Measurements from ENCODE around the gene INTS3. TPM values are rescaled to one million over a fixed set of nuclear protein-coding genes. Genes with fewer than 3 reads are reported as not detected.

INTS3 gene, protein sequence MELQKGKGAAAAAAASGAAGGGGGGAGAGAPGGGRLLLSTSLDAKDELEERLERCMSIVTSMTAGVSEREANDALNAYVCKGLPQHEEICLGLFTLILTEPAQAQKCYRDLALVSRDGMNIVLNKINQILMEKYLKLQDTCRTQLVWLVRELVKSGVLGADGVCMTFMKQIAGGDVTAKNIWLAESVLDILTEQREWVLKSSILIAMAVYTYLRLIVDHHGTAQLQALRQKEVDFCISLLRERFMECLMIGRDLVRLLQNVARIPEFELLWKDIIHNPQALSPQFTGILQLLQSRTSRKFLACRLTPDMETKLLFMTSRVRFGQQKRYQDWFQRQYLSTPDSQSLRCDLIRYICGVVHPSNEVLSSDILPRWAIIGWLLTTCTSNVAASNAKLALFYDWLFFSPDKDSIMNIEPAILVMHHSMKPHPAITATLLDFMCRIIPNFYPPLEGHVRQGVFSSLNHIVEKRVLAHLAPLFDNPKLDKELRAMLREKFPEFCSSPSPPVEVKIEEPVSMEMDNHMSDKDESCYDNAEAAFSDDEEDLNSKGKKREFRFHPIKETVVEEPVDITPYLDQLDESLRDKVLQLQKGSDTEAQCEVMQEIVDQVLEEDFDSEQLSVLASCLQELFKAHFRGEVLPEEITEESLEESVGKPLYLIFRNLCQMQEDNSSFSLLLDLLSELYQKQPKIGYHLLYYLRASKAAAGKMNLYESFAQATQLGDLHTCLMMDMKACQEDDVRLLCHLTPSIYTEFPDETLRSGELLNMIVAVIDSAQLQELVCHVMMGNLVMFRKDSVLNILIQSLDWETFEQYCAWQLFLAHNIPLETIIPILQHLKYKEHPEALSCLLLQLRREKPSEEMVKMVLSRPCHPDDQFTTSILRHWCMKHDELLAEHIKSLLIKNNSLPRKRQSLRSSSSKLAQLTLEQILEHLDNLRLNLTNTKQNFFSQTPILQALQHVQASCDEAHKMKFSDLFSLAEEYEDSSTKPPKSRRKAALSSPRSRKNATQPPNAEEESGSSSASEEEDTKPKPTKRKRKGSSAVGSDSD
- 72.3 TPM for total RNA-seq
- long read RNA-seq, full-length matches to known transcripts = 31 of 67 reads
- long read RNA-seq, partial matches to known transcripts = 24 of 67 reads
- long read RNA-seq, other reads (novel, unspliced or antisense) = 12 of 67 reads

DNA sequence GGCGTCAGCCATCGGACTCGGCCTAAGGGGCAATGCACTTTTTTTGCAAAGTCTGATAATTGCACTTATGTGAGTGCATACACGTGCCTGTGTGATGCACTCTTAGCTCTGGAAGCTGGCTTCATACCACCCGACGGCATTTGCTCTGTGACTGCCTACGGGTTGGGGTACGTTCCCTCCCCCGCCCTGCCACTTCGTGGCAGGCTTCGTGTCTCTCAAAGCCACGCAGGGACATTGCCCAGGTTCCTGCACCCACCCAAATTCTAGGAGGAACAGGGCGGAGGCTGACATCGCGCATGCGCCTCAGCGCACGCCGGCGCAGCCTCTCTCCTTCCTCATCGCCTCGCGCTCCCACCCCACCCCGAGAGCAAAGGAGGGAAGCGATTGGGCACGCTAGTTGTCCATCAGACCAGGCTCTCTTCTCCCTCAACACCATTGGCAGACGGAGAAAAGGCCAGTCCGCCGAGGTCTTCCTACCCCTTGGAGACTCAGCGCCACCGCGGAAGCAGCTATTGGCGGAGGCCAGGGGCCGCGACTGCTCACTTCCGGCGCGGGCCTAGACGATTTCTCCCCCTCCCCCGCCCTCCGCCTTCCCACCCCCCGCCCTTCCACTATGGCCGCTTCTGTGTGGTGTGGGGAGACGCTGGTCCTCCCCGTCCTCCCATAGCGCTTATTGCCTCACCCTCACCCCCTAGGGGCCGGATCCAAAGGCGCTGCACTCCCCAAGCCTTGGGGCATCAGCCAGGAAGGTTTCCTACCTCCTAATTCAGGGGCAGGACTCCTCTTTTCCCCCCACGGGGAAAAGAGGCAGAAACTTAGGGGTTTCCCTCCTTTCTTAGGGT is at the start of gene INTS3:
INTS3 (plus strand) TSS at position 588 of the 842 bp plus-strand sequence. CDS start 585 bp downstream, outside the sequence.
- peak; percentile 100 for ATAC-seq
- H3K9me3 ChIP-seq = no peaks in the 10 kb centered on the region
- H3K27me3 ChIP-seq = no peaks in the 10 kb centered on the region
- TF ChIP-seq, protein P1, sequence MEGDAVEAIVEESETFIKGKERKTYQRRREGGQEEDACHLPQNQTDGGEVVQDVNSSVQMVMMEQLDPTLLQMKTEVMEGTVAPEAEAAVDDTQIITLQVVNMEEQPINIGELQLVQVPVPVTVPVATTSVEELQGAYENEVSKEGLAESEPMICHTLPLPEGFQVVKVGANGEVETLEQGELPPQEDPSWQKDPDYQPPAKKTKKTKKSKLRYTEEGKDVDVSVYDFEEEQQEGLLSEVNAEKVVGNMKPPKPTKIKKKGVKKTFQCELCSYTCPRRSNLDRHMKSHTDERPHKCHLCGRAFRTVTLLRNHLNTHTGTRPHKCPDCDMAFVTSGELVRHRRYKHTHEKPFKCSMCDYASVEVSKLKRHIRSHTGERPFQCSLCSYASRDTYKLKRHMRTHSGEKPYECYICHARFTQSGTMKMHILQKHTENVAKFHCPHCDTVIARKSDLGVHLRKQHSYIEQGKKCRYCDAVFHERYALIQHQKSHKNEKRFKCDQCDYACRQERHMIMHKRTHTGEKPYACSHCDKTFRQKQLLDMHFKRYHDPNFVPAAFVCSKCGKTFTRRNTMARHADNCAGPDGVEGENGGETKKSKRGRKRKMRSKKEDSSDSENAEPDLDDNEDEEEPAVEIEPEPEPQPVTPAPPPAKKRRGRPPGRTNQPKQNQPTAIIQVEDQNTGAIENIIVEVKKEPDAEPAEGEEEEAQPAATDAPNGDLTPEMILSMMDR (IDR thresholded peaks at IDR 0.05) = peak; percentile 27
- intact Hi-C loops (cut with DNase I) = no loop called here
- peak within 1 kb of the TSS; percentile 94 for H3K4me3 ChIP-seq
- H3K36me3 ChIP-seq = no peaks in the 10 kb centered on the region
- peak; percentile 100 for DNase-seq
- H3K4me1 ChIP-seq = peaks cover 22% of the 10 kb centered on the region
- peak within 1 kb of the TSS; percentile 99 for H3K27ac ChIP-seq

DNA sequence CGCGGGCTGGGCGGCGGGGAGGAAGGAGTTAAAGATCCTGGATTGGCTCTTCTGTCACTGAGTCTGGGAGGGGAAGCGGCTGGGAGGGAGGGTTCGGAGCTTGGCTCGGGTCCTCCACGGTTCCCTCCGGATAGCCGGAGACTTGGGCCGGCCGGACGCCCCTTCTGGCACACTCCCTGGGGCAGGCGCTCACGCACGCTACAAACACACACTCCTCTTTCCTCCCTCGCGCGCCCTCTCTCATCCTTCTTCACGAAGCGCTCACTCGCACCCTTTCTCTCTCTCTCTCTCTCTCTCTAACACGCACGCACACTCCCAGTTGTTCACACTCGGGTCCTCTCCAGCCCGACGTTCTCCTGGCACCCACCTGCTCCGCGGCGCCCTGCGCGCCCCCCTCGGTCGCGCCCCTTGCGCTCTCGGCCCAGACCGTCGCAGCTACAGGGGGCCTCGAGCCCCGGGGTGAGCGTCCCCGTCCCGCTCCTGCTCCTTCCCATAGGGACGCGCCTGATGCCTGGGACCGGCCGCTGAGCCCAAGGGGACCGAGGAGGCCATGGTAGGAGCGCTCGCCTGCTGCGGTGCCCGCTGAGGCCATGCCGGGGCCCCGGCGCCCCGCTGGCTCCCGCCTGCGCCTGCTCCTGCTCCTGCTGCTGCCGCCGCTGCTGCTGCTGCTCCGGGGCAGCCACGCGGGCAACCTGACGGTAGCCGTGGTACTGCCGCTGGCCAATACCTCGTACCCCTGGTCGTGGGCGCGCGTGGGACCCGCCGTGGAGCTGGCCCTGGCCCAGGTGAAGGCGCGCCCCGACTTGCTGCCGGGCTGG is 49.1 kb upstream of the INTS3 start, which contains the start of gene NPR1:
NPR1 (plus strand) TSS at position 170 of the 818 bp plus-strand sequence; CDS start at position 591, 421 bp downstream.
- DNase-seq (peak; percentile 84), ATAC-seq (peak; percentile 67)
- H3K9me3 ChIP-seq = no peaks in the 10 kb centered on the region
- H3K27me3 ChIP-seq = peaks cover 24% of the 10 kb centered on the region
- peak within 1 kb of the TSS; percentile 67 for H3K4me3 ChIP-seq
- intact Hi-C loops (cut with DNase I) = loop anchor here (5.0 kb wide), 2 partner anchors 69 to 94 kb away; no protein-coding TSS in a partner anchor
- TF ChIP-seq, protein P1 (IDR thresholded peaks at IDR 0.05) = no peak
- H3K4me1 ChIP-seq = peaks cover 14% of the 10 kb centered on the region
- H3K27ac ChIP-seq = peak within 1 kb of the TSS; percentile 74
- no peaks in the 10 kb centered on the region for H3K36me3 ChIP-seq

DNA sequence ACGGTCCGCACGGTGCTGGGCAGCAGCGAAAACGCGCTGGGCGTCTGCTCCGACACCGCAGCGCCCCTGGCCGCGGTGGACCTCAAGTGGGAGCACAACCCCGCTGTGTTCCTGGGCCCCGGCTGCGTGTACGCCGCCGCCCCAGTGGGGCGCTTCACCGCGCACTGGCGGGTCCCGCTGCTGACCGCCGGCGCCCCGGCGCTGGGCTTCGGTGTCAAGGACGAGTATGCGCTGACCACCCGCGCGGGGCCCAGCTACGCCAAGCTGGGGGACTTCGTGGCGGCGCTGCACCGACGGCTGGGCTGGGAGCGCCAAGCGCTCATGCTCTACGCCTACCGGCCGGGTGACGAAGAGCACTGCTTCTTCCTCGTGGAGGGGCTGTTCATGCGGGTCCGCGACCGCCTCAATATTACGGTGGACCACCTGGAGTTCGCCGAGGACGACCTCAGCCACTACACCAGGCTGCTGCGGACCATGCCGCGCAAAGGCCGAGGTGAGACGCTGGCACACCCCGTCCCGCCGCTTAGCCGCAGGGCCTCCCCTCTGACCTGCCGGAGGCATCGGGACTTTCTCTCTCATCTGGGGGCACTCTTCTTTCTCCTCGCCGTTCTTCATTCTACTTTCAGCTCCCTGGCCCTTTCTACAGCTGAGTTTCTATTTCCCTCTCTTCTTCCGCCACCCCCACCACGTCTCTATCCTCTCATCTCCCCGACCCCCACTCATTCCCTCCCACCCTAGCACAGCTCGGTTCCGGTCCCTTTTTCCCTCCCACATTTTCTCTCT is 48.3 kb upstream of the INTS3 start:
- peak; percentile 74 for DNase-seq
- intact Hi-C loops (cut with DNase I) = loop anchor here (5.0 kb wide), 2 partner anchors 68 to 93 kb away; no protein-coding TSS in a partner anchor
- Histone ChIP-seq H3K27ac (peak overlapping the region; percentile 74), H3K4me1 (peaks cover 14% of the 10 kb centered on the region), H3K9me3 (no peaks in the 10 kb centered on the region), H3K27me3 (peaks cover 24% of the 10 kb centered on the region), H3K36me3 (no peaks in the 10 kb centered on the region), H3K4me3 (peak overlapping the region; percentile 67)
- peak; percentile 63 for ATAC-seq
- TF ChIP-seq, protein P1 (IDR thresholded peaks at IDR 0.05) = no peak

DNA sequence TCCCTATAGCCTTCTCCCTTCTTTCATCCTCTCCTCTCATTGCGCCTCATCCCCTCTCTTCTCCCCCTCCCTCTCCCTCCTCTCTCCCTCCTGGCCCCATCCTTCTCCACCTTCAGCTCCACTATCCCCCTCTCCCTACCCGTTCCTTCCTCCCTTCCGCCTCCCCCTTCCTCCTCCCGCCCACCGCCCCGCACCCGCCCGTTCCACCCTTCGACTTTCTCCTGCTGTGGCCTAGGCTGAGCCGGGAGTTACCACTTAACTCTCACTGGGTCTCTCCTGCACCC is 47.8 kb upstream of the INTS3 start:
- intact Hi-C loops (cut with DNase I) = no loop called here
- Histone ChIP-seq H3K4me3 (peak overlapping the region; percentile 67), H3K9me3 (no peaks in the 10 kb centered on the region), H3K4me1 (peaks cover 14% of the 10 kb centered on the region), H3K27ac (no peak overlapping the region), H3K27me3 (peaks cover 24% of the 10 kb centered on the region), H3K36me3 (no peaks in the 10 kb centered on the region)
- DNase-seq = no peak
- TF ChIP-seq, protein P1 (IDR thresholded peaks at IDR 0.05) = no peak
- ATAC-seq = no peak

Measured in upper lobe of right lung (tissue), 1 donor.